HCT116 (cell line): ENCODE data around the gene MALRD1.

Source experiments
- EZH2 ChIP-seq: fragments of 200-600 bp; sonication (generic); IDR thresholded peaks from 2 replicates; pipeline ENCODE4 v1.6.1; 2017; ENCODE audit warnings: antibody characterized with exemption, mixed run types
- EZH2phosphoT487 ChIP-seq: fragments of 200-600 bp; IDR thresholded peaks from 2 replicates; pipeline ENCODE4 v1.6.1; 2018; ENCODE audit warnings: antibody characterized with exemption, borderline replicate concordance
- JUND ChIP-seq: IDR thresholded peaks from 2 replicates; pipeline ENCODE4 v1.6.1; 2012
- MAX ChIP-seq: IDR thresholded peaks from 2 replicates; pipeline ENCODE4 v1.6.1; 2012
- POLR2A ChIP-seq: IDR thresholded peaks from 2 replicates; pipeline ENCODE4 v1.7.0; 2011; ENCODE audit warnings: borderline replicate concordance; ENCODE audit not compliant: insufficient read depth, insufficient read length; ENCODE audit errors: extremely low read depth
- POLR2AphosphoS5 ChIP-seq: IDR thresholded peaks from 2 replicates; pipeline ENCODE4 v1.6.1; 2011; ENCODE audit warnings: mild to moderate bottlenecking, low read depth, low read length, moderate library complexity
- REST ChIP-seq: IDR thresholded peaks from 2 replicates; pipeline ENCODE4 v1.6.1; 2012; ENCODE audit warnings: low read depth
- SP1 ChIP-seq: IDR thresholded peaks from 2 replicates; pipeline ENCODE4 v1.6.1; 2012; ENCODE audit warnings: low read depth
- TCF7L2 ChIP-seq: IDR thresholded peaks from 2 replicates; pipeline ENCODE4 v1.7.0; 2011; ENCODE audit warnings: borderline replicate concordance, inconsistent platforms; ENCODE audit not compliant: insufficient read depth, insufficient read length; ENCODE audit errors: extremely low read depth
- ZFX ChIP-seq: fragments of 450-650 bp; IDR thresholded peaks from 2 replicates; pipeline ENCODE4 v1.6.1; 2017
- ZNF274 ChIP-seq: fragments of 200-500 bp; sonication (Bioruptor generic); IDR thresholded peaks from 2 replicates; pipeline ENCODE4 v1.6.1; 2014; ENCODE audit warnings: mild to moderate bottlenecking, low read depth, low read length, inconsistent platforms
- TF ChIP-seq, protein P1 (sequence below), 3 experiments: fragments of 200-600 bp in 1 of 3; sonication (generic) in 1 of 3; IDR thresholded peaks in 2 of 3; conservative IDR thresholded peaks in 1 of 3; 2 replicates each; pipeline ENCODE4 v1.5.1; 2012 to 2017; ENCODE audit warnings: low read depth in 2 of 3, low read length in 2 of 3, antibody characterized with exemption in 1 of 3, borderline replicate concordance in 1 of 3, control low read depth in 1 of 3, mild to moderate bottlenecking in 1 of 3, mixed read lengths in 1 of 3, mixed run types in 1 of 3, moderate library complexity in 1 of 3; ENCODE audit not compliant: insufficient read depth in 1 of 3
- TF ChIP-seq, protein P2 (sequence below): IDR thresholded peaks from 2 replicates; pipeline ENCODE4 v1.6.1; 2011; ENCODE audit warnings: mild to moderate bottlenecking, low read length, moderate library complexity; ENCODE audit not compliant: insufficient replicate concordance; ENCODE audit errors: extremely low read depth

DNA sequence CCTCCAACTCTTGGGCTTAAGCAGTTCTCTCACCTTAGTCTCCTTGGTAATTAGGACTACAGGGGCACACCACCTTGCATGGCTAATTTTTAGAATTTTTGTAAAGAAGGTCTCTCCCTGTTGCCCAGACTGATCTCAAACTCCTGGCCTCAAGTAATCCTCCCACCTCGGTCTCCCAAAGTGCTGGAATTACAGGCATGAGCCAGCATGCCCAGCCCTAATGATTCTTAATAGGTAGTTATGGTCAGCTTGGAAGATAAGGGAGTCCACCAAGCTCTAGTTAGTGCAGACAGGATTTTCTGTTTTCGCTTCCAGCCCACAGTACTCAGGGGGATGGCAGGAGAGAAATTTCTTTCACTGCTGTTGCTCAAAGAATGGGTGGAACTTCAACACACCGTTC, 639.7 kb downstream of the MALRD1 start:
- no peak for TF ChIP-seq ZNF274
- TF ChIP-seq, protein P1, sequence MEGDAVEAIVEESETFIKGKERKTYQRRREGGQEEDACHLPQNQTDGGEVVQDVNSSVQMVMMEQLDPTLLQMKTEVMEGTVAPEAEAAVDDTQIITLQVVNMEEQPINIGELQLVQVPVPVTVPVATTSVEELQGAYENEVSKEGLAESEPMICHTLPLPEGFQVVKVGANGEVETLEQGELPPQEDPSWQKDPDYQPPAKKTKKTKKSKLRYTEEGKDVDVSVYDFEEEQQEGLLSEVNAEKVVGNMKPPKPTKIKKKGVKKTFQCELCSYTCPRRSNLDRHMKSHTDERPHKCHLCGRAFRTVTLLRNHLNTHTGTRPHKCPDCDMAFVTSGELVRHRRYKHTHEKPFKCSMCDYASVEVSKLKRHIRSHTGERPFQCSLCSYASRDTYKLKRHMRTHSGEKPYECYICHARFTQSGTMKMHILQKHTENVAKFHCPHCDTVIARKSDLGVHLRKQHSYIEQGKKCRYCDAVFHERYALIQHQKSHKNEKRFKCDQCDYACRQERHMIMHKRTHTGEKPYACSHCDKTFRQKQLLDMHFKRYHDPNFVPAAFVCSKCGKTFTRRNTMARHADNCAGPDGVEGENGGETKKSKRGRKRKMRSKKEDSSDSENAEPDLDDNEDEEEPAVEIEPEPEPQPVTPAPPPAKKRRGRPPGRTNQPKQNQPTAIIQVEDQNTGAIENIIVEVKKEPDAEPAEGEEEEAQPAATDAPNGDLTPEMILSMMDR (IDR thresholded peaks at IDR 0.05 in 2 of 3, conservative IDR thresholded peaks at IDR 0.05 in 1 of 3; ENCODE audit: borderline replicate concordance in 1 of 3, insufficient read depth in 1 of 3, low read depth in 2 of 3, low read length in 2 of 3), result no peak
- no peak for TF ChIP-seq TCF7L2
- no peak for TF ChIP-seq POLR2A
- TF ChIP-seq JUND, result no peak
- no peak for TF ChIP-seq EZH2phosphoT487
- TF ChIP-seq, protein P2, sequence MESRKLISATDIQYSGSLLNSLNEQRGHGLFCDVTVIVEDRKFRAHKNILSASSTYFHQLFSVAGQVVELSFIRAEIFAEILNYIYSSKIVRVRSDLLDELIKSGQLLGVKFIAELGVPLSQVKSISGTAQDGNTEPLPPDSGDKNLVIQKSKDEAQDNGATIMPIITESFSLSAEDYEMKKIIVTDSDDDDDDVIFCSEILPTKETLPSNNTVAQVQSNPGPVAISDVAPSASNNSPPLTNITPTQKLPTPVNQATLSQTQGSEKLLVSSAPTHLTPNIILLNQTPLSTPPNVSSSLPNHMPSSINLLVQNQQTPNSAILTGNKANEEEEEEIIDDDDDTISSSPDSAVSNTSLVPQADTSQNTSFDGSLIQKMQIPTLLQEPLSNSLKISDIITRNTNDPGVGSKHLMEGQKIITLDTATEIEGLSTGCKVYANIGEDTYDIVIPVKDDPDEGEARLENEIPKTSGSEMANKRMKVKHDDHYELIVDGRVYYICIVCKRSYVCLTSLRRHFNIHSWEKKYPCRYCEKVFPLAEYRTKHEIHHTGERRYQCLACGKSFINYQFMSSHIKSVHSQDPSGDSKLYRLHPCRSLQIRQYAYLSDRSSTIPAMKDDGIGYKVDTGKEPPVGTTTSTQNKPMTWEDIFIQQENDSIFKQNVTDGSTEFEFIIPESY, result no peak
- TF ChIP-seq MAX, result no peak
- no peak for TF ChIP-seq SP1
- no peak for TF ChIP-seq POLR2AphosphoS5
- TF ChIP-seq ZFX, result no peak
- TF ChIP-seq REST, result no peak
- TF ChIP-seq EZH2, result no peak
